Measurements from ENCODE around the gene HS2ST1.

DNA sequence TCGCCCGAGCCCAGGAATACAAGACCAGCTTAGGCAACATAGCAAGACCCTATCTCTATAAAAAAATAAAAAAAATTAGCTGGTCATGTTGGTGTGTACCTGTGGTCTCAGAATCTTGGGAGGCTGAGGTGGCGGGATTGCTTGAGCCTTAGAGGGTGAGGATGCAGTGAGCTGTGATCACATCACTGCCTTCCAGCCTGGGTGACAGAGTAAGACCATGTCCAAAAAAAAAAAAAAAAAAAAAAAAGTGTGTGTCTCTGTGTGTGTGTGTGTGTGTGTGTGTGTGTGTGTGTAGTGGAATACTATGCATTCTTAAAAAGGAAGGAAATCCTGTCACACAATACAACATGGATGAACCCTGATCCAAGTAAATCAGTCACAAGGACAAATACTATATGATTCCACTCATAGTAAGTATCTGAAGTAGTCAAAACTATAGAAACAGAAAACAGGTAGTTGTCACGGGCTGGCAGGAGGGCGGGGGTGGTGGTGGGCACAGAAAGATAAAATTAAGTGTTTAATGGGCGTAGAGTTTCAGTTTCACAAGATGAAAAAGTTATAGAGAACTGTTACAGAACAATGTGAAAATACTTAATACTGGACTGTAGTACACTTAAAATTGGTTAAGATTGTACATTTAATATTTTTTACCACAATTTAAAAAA lies 48.3 kb upstream of the HS2ST1 start:
- no peak for TF ChIP-seq POLR2A (IDR thresholded peaks at IDR 0.05)
- TF ChIP-seq POLR2AphosphoS5 (IDR thresholded peaks at IDR 0.05; ENCODE audit: insufficient read depth in 1 of 2, low read depth in 1 of 2), result no peak
- TF ChIP-seq CTCF (IDR thresholded peaks at IDR 0.05), result no peak

Measured in vagina (tissue), 2 donors.